ENCODE measurements around the gene OR7G2.

The OR7G2 gene

GRCh38 chr19:9107375-9107774 is at the start of gene OR7G2:
OR7G2 (minus strand) TSS chr19:9107475; CDS start chr19:9103243, 4,232 bp downstream.
- Histone ChIP-seq H3K27ac (ENCODE audit: low read depth, low read length) (no peak within 1 kb of the TSS), H3K27me3 (ENCODE audit: control insufficient read depth, insufficient read depth, low read length) (no peaks in the 10 kb centered on the region), H3K4me3 (ENCODE audit: low read length) (no peak within 1 kb of the TSS), H3K9ac (ENCODE audit: low read length) (no peak within 1 kb of the TSS), H3K36me3 (ENCODE audit: control insufficient read depth, insufficient read depth, low read length) (no peaks in the 10 kb centered on the region), H3K4me1 (ENCODE audit: control insufficient read depth, insufficient read depth, low read length) (no peaks in the 10 kb centered on the region)

DNA sequence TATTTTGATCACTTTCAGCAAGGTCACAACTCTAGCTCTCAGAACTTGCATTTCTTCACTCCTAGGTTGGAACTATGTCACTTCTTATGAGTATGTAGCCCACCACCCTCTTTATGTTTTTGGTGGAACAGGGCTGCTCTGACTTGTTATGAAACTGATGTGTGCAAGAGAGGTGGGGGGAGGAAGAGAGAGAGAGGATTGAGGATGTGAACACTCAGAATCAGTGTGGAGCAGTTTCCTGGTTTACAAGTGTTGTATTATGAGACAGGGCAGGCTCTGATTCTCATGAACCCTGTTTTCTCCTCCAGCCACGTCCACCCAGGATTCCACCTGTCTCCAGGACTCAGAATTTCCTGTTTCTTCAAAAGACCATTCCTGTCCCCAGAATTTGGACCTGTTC is 49.0 kb upstream of the OR7G2 start:
- Histone ChIP-seq H3K4me1 (ENCODE audit: control insufficient read depth, insufficient read depth, low read length) (no peaks in the 10 kb centered on the region), H3K27ac (ENCODE audit: low read depth, low read length) (no peak overlapping the region), H3K4me3 (ENCODE audit: low read length) (no peak overlapping the region), H3K9ac (ENCODE audit: low read length) (no peak overlapping the region), H3K36me3 (ENCODE audit: control insufficient read depth, insufficient read depth, low read length) (peaks cover 51% of the 10 kb centered on the region), H3K27me3 (ENCODE audit: control insufficient read depth, insufficient read depth, low read length) (no peaks in the 10 kb centered on the region)

DNA sequence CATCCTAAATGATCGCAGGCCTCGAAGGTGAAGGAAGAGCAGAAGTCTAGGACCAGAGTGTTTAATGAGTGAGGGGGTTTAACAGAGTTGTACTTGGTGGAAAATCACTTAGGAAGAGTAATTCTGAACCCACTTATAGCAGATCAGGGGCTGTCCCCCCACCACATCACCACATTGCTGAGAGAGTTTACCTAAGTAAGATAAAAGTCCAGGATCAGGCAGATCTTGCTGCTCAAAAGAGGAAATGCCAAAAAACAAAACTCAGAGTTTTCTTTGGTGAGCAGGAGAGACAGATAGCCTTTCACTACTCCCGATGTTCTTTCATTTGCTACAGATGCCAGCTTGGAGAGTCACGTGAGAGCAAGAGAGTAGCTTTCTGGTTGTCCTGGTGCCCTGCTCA is 48.3 kb upstream of the OR7G2 start:
- H3K27ac ChIP-seq (ENCODE audit: low read depth, low read length): no peak overlapping the region
- H3K36me3 ChIP-seq (ENCODE audit: control insufficient read depth, insufficient read depth, low read length): peaks cover 44% of the 10 kb centered on the region

GRCh38 chr19:9151367-9151766 is 44.1 kb upstream of the OR7G2 start:
- Histone ChIP-seq H3K36me3 (ENCODE audit: control insufficient read depth, insufficient read depth, low read length) (peaks cover 9% of the 10 kb centered on the region), H3K4me1 (ENCODE audit: control insufficient read depth, insufficient read depth, low read length) (no peaks in the 10 kb centered on the region), H3K9ac (ENCODE audit: low read length) (no peak overlapping the region), H3K4me3 (ENCODE audit: low read length) (no peak overlapping the region), H3K27ac (ENCODE audit: low read depth, low read length) (no peak overlapping the region), H3K27me3 (ENCODE audit: control insufficient read depth, insufficient read depth, low read length) (no peaks in the 10 kb centered on the region)

More for the DNA sequence above, 48.3 kb upstream of the OR7G2 start:
- no peak overlapping the region for H3K9ac ChIP-seq (ENCODE audit: low read length)
- H3K4me1 ChIP-seq (ENCODE audit: control insufficient read depth, insufficient read depth, low read length): no peaks in the 10 kb centered on the region
- H3K27me3 ChIP-seq (ENCODE audit: control insufficient read depth, insufficient read depth, low read length): no peaks in the 10 kb centered on the region
- no peak overlapping the region for H3K4me3 ChIP-seq (ENCODE audit: low read length)

- no peak overlapping the region for H3K9ac ChIP-seq (ENCODE audit: low read length)
- H3K27ac ChIP-seq (ENCODE audit: low read depth, low read length): no peak overlapping the region
- H3K27me3 ChIP-seq (ENCODE audit: control insufficient read depth, insufficient read depth, low read length): no peaks in the 10 kb centered on the region
- no peak overlapping the region for H3K4me3 ChIP-seq (ENCODE audit: low read length)
- H3K36me3 ChIP-seq (ENCODE audit: control insufficient read depth, insufficient read depth, low read length): peaks cover 6% of the 10 kb centered on the region
- H3K4me1 ChIP-seq (ENCODE audit: control insufficient read depth, insufficient read depth, low read length): no peaks in the 10 kb centered on the region
Measured at GRCh38 chr19:9150650-9151049, 43.4 kb upstream of the OR7G2 start.

DNA sequence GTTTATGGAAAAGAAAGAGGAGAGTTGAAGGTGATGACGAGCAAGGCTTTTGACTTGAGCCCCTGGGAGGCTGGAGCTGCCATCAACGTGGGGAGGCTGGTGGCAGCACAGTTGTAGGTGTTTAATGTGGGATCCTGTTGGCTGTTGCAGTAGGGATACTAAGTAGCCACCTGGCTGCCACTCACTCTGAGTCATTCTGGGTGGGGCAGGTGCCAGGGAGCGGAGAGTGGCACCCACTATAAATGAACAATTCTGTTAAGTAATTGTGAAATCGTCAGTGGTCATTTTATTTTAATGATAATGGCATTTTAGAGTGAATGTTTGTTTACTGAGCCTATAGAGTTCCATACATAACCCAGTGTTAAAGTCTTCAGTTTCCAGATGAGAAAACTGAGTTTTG is 42.7 kb upstream of the OR7G2 start:
- H3K4me1 ChIP-seq (ENCODE audit: control insufficient read depth, insufficient read depth, low read length): no peaks in the 10 kb centered on the region
- no peak overlapping the region for H3K9ac ChIP-seq (ENCODE audit: low read length)
- peaks cover 3% of the 10 kb centered on the region for H3K36me3 ChIP-seq (ENCODE audit: control insufficient read depth, insufficient read depth, low read length)
- no peak overlapping the region for H3K27ac ChIP-seq (ENCODE audit: low read depth, low read length)
- H3K27me3 ChIP-seq (ENCODE audit: control insufficient read depth, insufficient read depth, low read length): no peaks in the 10 kb centered on the region
- no peak overlapping the region for H3K4me3 ChIP-seq (ENCODE audit: low read length)

DNA sequence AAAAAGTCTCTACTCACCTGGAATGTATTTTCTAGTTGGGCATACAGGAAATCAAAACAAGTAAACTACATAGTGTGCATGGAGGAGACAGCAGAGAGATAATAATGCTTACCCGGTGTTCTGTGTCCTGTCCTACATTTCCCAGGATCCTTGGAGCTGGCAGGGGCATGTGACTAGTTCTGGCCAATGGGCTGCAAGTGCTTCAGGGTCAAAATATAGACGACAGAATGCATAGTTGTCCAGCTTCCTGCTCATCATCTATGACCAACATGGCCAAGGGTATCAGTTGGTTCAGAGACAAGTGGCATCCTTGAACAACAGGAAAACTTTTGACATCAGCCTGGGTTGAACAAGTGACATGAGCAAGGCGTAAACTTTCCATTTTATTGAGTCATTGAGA is 41.4 kb upstream of the OR7G2 start:
- no peaks in the 10 kb centered on the region for H3K27me3 ChIP-seq (ENCODE audit: control insufficient read depth, insufficient read depth, low read length)
- H3K27ac ChIP-seq (ENCODE audit: low read depth, low read length): no peak overlapping the region
- H3K4me3 ChIP-seq (ENCODE audit: low read length): no peak overlapping the region
- H3K36me3 ChIP-seq (ENCODE audit: control insufficient read depth, insufficient read depth, low read length): peaks cover 3% of the 10 kb centered on the region
- no peak overlapping the region for H3K9ac ChIP-seq (ENCODE audit: low read length)
- no peaks in the 10 kb centered on the region for H3K4me1 ChIP-seq (ENCODE audit: control insufficient read depth, insufficient read depth, low read length)

- H3K9ac ChIP-seq (ENCODE audit: low read length): no peak overlapping the region
- no peak overlapping the region for H3K27ac ChIP-seq (ENCODE audit: low read depth, low read length)
- no peaks in the 10 kb centered on the region for H3K4me1 ChIP-seq (ENCODE audit: control insufficient read depth, insufficient read depth, low read length)
- no peaks in the 10 kb centered on the region for H3K27me3 ChIP-seq (ENCODE audit: control insufficient read depth, insufficient read depth, low read length)
- H3K4me3 ChIP-seq (ENCODE audit: low read length): no peak overlapping the region
- no peaks in the 10 kb centered on the region for H3K36me3 ChIP-seq (ENCODE audit: control insufficient read depth, insufficient read depth, low read length)
Measured at GRCh38 chr19:9146882-9147281, 39.6 kb upstream of the OR7G2 start.

DNA sequence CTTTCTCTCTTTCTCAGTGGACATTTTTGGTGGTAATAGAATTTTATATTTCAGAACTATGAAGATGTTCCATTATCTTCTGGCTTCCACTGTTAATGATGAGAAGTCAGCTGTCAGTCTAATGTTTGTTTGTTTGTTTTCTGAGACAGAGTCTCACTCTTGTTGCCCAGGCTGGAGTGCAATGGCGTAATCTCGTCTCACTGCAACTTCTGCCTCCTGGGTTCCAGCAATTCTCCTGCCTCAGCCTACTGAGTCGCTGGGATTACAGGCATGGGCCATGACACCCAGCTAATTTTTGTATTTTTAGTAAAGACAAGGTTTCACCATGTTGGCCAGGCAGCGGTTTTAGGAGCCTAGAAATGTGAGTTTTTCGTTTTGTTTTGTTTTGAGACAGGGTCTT is 37.6 kb upstream of the OR7G2 start:
- no peaks in the 10 kb centered on the region for H3K36me3 ChIP-seq (ENCODE audit: control insufficient read depth, insufficient read depth, low read length)
- no peak overlapping the region for H3K27ac ChIP-seq (ENCODE audit: low read depth, low read length)
- H3K27me3 ChIP-seq (ENCODE audit: control insufficient read depth, insufficient read depth, low read length): no peaks in the 10 kb centered on the region
- peaks cover 6% of the 10 kb centered on the region for H3K4me1 ChIP-seq (ENCODE audit: control insufficient read depth, insufficient read depth, low read length)
- no peak overlapping the region for H3K9ac ChIP-seq (ENCODE audit: low read length)
- no peak overlapping the region for H3K4me3 ChIP-seq (ENCODE audit: low read length)

DNA sequence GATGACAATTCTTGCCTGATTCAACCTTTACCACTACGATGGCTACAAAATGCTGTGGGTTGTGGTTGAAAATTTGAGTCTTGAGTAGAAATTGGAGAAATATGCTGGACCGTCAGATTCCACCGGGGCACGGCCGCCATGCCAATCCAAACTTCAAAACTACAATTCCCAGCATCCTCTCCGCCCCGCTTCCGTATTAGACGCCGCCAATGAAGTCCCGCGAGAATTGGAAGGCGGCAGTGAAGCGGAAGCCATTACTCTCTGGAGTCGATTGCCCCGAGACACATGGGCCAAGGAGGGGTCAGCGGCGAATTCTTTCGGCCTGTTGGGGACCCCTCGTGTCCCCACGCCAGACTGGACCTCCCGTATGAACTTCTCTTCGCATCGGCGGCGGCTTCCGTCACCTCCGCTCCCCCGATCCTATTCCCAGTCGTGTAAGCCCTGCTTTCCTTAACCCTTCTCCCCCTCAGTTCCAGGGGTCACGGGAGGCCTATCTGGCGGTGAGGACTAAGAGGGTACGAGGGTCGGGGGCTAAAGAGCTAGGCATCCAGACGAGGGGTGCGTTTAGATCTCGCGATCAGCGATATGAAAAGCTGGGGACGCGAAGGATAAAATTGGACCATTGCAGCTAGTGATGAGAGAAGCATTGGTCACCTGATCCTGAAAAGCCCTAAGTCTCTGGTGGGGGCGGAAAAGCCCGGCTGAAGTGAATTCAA is 33.0 kb upstream of the OR7G2 start, which contains the start of gene ZNF317:
Gene ZNF317 (plus strand): TSS at position 239 of the 716 bp plus-strand sequence. CDS start 15,620 bp downstream, outside the sequence.
- peak within 1 kb of the TSS; percentile 99 for H3K4me3 ChIP-seq (ENCODE audit: low read length)
- no peaks in the 10 kb centered on the region for H3K27me3 ChIP-seq (ENCODE audit: control insufficient read depth, insufficient read depth, low read length)
- no peaks in the 10 kb centered on the region for H3K36me3 ChIP-seq (ENCODE audit: control insufficient read depth, insufficient read depth, low read length)
- H3K27ac ChIP-seq (ENCODE audit: low read depth, low read length): peak within 1 kb of the TSS; percentile 93
- peaks cover 9% of the 10 kb centered on the region for H3K4me1 ChIP-seq (ENCODE audit: control insufficient read depth, insufficient read depth, low read length)
- H3K9ac ChIP-seq (ENCODE audit: low read length): peak within 1 kb of the TSS; percentile 92

GRCh38 chr19:9139609-9140158 is 32.4 kb upstream of the OR7G2 start:
- Histone ChIP-seq H3K27ac (ENCODE audit: low read depth, low read length) (peak overlapping the region; percentile 93), H3K4me1 (ENCODE audit: control insufficient read depth, insufficient read depth, low read length) (peaks cover 9% of the 10 kb centered on the region), H3K4me3 (ENCODE audit: low read length) (peak overlapping the region; percentile 99), H3K36me3 (ENCODE audit: control insufficient read depth, insufficient read depth, low read length) (no peaks in the 10 kb centered on the region), H3K27me3 (ENCODE audit: control insufficient read depth, insufficient read depth, low read length) (no peaks in the 10 kb centered on the region), H3K9ac (ENCODE audit: low read length) (peak overlapping the region; percentile 70)

DNA sequence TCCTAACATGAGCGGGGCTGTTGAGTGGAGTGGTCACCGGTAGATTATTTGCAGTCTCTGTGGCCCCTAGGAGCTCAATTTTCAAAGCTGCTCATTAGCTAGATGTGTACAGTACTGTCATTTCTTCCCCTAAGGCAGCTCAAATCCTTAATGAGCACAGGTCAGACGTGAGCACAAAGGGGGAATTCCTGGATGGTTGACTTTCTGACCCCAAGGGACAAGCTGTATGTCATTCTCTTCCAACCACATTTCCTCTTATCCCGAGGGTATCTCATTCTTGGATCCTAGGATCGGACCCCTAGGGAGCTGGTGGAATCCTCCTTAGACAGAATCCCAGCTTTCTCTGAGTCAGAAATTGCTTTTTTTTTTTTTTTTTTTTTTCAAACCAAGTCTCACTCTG is 25.1 kb upstream of the OR7G2 start:
- H3K36me3 ChIP-seq (ENCODE audit: control insufficient read depth, insufficient read depth, low read length): no peaks in the 10 kb centered on the region
- H3K27me3 ChIP-seq (ENCODE audit: control insufficient read depth, insufficient read depth, low read length): no peaks in the 10 kb centered on the region
- H3K4me3 ChIP-seq (ENCODE audit: low read length): no peak overlapping the region
- H3K4me1 ChIP-seq (ENCODE audit: control insufficient read depth, insufficient read depth, low read length): no peaks in the 10 kb centered on the region
- H3K27ac ChIP-seq (ENCODE audit: low read depth, low read length): no peak overlapping the region
- no peak overlapping the region for H3K9ac ChIP-seq (ENCODE audit: low read length)

DNA sequence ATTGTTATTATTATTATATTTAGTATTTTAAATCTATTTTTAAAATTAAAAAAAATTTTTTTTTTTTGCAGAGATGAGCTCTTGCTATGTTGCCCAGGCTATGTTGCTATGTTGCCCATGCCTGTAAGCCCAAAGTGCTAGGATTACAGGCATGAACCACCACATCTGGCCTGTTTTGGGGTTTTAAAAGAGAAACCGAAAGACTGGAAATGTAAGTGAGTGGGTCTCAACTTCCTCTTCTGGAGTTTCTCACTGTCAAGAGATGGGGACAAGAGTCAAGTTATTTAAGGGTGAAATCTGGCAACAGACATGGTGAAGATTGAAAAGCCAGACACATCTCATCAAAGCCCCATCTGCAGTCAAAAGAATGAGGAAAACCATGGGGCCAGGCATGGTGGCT is 23.7 kb upstream of the OR7G2 start:
- Histone ChIP-seq H3K4me1 (ENCODE audit: control insufficient read depth, insufficient read depth, low read length) (no peaks in the 10 kb centered on the region), H3K27me3 (ENCODE audit: control insufficient read depth, insufficient read depth, low read length) (no peaks in the 10 kb centered on the region), H3K4me3 (ENCODE audit: low read length) (no peak overlapping the region), H3K36me3 (ENCODE audit: control insufficient read depth, insufficient read depth, low read length) (no peaks in the 10 kb centered on the region), H3K9ac (ENCODE audit: low read length) (no peak overlapping the region), H3K27ac (ENCODE audit: low read depth, low read length) (no peak overlapping the region)
